SK-N-SH treated with all-trans-retinoic acid at 6 μM for 48 hours (cell line): ENCODE data around the gene PCDH9.

Source experiments
- CSDC2 ChIP-seq: fragments of 250-450 bp; sonication (Bioruptor Pico); IDR thresholded peaks from 2 replicates; pipeline ENCODE4 v1.5.0; 2020; ENCODE audit warnings: mild to moderate bottlenecking, moderate library complexity
- ESRRG ChIP-seq: fragments of 250-450 bp; sonication (Bioruptor Pico); IDR thresholded peaks from 2 replicates; pipeline ENCODE4 v1.6.1; 2021; ENCODE audit warnings: mild to moderate bottlenecking
- GLIS3 ChIP-seq: fragments of 250-450 bp; sonication (Bioruptor Pico); IDR thresholded peaks from 2 replicates; pipeline ENCODE4 v1.5.0; 2020; ENCODE audit warnings: mild to moderate bottlenecking, moderate library complexity
- OSR1 ChIP-seq: fragments of 250-450 bp; sonication (Bioruptor Pico); IDR thresholded peaks from 2 replicates; pipeline ENCODE4 v1.8.0; 2022; ENCODE audit warnings: moderate library complexity, mild to moderate bottlenecking, inconsistent platforms
- RARB ChIP-seq: fragments of 250-450 bp; sonication (Bioruptor Pico); IDR thresholded peaks from 2 replicates; pipeline ENCODE4 v1.8.0; 2021; ENCODE audit warnings: mild to moderate bottlenecking, moderate library complexity
- TOX ChIP-seq: fragments of 250-450 bp; sonication (Bioruptor Pico); IDR thresholded peaks from 2 replicates; pipeline ENCODE4 v1.8.0; 2021; ENCODE audit warnings: mild to moderate bottlenecking, moderate library complexity, borderline replicate concordance
- ZFP3 ChIP-seq: fragments of 250-450 bp; sonication (Bioruptor Pico); IDR thresholded peaks from 2 replicates; pipeline ENCODE4 v1.5.0; 2020; ENCODE audit warnings: mild to moderate bottlenecking, moderate library complexity
- ZFP30 ChIP-seq: fragments of 450-650 bp; formaldehyde crosslinking; IDR thresholded peaks from 2 replicates; pipeline ENCODE4 v1.5.0; 2022; ENCODE audit warnings: mild to moderate bottlenecking, moderate library complexity
- ZNF565 ChIP-seq: fragments of 450-650 bp; formaldehyde crosslinking; conservative IDR thresholded peaks from 2 replicates; pipeline ENCODE4 v1.5.0; 2020; ENCODE audit warnings: low read depth, mild to moderate bottlenecking, moderate library complexity
- ZNF70 ChIP-seq: fragments of 450-650 bp; formaldehyde crosslinking; IDR thresholded peaks from 2 replicates; pipeline ENCODE4 v1.5.0; 2020; ENCODE audit warnings: mild to moderate bottlenecking, moderate library complexity
- ZNF8 ChIP-seq: fragments of 450-650 bp; formaldehyde crosslinking; IDR thresholded peaks from 2 replicates; pipeline ENCODE4 v1.5.0; 2020; ENCODE audit warnings: mild to moderate bottlenecking, moderate library complexity
- TF ChIP-seq, protein P1 (sequence below): fragments of 250-450 bp; sonication (Bioruptor Pico); IDR thresholded peaks from 2 replicates; pipeline ENCODE4 v1.8.0; 2020; ENCODE audit warnings: mild to moderate bottlenecking, moderate library complexity, borderline replicate concordance
- TF ChIP-seq, protein P2 (sequence below): fragments of 250-450 bp; sonication (Bioruptor Pico); IDR thresholded peaks from 2 replicates; pipeline ENCODE4 v1.5.1; 2020; ENCODE audit warnings: low read depth, mild to moderate bottlenecking, moderate library complexity
- TF ChIP-seq, protein P3 (sequence below): fragments of 250-450 bp; sonication (Bioruptor Pico); IDR thresholded peaks from 2 replicates; pipeline ENCODE4 v1.5.1; 2021; ENCODE audit warnings: mild to moderate bottlenecking, moderate library complexity

- TF ChIP-seq GLIS3 (no peak), ESRRG (no peak), ZNF70 (CRISPR knock-in tag) (no peak), ZFP30 (CRISPR knock-in tag) (no peak), RARB (CRISPR knock-in tag) (no peak), ZNF565 (CRISPR knock-in tag) (no peak), OSR1 (CRISPR knock-in tag) (no peak), ZNF8 (CRISPR knock-in tag) (no peak), TOX (CRISPR knock-in tag) (no peak), CSDC2 (CRISPR knock-in tag) (no peak), ZFP3 (no peak)
- TF ChIP-seq, protein P1, sequence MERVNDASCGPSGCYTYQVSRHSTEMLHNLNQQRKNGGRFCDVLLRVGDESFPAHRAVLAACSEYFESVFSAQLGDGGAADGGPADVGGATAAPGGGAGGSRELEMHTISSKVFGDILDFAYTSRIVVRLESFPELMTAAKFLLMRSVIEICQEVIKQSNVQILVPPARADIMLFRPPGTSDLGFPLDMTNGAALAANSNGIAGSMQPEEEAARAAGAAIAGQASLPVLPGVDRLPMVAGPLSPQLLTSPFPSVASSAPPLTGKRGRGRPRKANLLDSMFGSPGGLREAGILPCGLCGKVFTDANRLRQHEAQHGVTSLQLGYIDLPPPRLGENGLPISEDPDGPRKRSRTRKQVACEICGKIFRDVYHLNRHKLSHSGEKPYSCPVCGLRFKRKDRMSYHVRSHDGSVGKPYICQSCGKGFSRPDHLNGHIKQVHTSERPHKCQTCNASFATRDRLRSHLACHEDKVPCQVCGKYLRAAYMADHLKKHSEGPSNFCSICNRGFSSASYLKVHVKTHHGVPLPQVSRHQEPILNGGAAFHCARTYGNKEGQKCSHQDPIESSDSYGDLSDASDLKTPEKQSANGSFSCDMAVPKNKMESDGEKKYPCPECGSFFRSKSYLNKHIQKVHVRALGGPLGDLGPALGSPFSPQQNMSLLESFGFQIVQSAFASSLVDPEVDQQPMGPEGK (CRISPR knock-in tag): no peak
- TF ChIP-seq, protein P2, sequence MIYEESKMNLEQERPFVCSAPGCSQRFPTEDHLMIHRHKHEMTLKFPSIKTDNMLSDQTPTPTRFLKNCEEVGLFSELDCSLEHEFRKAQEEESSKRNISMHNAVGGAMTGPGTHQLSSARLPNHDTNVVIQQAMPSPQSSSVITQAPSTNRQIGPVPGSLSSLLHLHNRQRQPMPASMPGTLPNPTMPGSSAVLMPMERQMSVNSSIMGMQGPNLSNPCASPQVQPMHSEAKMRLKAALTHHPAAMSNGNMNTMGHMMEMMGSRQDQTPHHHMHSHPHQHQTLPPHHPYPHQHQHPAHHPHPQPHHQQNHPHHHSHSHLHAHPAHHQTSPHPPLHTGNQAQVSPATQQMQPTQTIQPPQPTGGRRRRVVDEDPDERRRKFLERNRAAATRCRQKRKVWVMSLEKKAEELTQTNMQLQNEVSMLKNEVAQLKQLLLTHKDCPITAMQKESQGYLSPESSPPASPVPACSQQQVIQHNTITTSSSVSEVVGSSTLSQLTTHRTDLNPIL (CRISPR knock-in tag): no peak
- TF ChIP-seq, protein P3, sequence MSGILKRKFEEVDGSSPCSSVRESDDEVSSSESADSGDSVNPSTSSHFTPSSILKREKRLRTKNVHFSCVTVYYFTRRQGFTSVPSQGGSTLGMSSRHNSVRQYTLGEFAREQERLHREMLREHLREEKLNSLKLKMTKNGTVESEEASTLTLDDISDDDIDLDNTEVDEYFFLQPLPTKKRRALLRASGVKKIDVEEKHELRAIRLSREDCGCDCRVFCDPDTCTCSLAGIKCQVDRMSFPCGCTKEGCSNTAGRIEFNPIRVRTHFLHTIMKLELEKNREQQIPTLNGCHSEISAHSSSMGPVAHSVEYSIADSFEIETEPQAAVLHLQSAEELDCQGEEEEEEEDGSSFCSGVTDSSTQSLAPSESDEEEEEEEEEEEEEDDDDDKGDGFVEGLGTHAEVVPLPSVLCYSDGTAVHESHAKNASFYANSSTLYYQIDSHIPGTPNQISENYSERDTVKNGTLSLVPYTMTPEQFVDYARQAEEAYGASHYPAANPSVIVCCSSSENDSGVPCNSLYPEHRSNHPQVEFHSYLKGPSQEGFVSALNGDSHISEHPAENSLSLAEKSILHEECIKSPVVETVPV (CRISPR knock-in tag): no peak
Observed at GRCh38 chr13:66680031-66680430, 550.1 kb downstream of the PCDH9 start.
